Measurements from ENCODE around the gene PANK2. TPM values are rescaled to one million over a fixed set of nuclear protein-coding genes. Genes with fewer than 3 reads are reported as not detected.

PANK2 gene
- 30.5 and 32.1 TPM in 2 replicates for total RNA-seq

DNA sequence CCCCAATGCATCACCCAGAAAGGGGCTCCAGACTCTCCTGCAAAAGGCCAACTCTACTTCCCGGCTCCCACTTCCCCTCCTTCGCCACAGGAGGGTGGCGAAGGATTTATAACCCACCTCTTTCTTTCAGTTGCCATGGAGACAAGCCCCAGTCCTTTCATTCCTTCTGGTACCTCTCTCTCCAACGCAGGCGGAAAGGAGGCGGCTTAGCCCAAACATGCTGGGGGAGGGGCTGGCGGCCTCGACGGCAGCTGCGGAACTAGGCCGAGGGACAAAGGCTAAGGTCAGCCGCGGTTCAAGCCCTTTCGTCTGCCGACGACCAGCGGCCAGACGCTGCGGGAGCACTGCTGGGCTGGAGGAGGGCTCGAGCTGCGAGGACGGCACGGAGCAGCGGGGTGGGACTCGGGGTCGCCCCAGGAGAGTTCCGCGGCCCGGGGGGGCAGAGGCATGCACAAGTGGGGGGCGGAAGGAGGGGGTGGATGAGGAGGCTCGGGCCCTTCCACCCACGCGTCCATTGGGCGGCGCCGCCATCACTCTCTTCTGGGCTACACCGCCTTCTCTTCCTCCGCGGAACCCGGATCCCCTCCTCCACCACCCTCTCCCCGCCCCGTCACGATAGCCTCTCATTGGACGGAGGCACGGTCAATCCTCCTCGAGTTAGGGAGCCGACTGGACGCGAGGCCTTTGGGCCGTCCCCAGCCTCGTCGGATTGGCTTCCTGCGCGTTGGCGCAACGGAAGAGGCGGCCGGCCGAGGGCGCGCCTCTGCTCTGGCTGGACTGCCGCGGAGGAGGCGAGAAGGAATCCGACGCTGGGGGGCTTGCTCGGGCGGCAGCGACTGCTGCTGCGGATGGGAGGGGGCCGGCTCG lies at the start of gene PANK2:
Gene PANK2 (plus strand): TSS at position 766 of the 867 bp plus-strand sequence.

DNA sequence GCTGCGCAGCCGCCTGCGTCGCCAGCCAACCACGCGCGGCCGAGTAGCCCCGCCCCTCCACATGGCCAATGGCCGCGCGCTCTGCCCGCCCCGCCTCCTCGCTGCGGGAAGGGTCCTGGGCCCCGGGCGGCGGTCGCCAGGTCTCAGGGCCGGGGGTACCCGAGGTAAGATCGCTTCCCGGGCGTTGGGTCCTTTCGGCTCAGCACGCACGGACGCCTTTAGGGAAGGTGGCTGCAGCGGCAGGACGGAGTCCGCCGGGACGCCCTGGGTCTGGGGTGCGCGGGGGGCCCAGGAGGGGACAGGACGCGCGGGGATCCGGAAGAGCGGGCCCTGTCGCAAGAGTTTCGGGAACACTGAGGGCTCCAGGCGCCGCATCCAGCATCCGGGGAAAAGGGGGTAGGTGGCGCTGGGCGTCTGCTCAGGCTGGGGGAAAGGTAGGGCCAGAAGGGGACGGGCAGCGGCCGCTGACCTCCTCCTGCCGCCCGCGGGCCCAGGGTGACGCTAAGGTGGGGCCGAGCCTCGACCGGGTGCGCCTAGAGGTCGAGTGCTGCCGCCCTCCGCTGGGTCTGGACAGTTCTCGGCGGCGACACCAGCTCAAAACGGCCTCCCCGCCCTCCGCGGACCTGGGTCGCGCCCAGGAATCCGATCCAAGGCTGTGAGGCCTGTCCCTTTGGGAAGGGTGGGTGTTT lies 42.3 kb upstream of the PANK2 start, which contains the start of gene MAVS:
Gene MAVS (plus strand): TSS at position 95 of the 689 bp plus-strand sequence. CDS start 7,791 bp downstream, outside the sequence.

Other genes starting within 250 kb of the PANK2 start
- not detected in 2 replicates for gene GFRA4, start 226.0 kb upstream of the PANK2 start, total RNA-seq
- 14.1 and 14.8 TPM in 2 replicates for gene ADAM33, start 207.4 kb upstream of the PANK2 start, total RNA-seq
- gene SIGLEC1, start 176.8 kb upstream of the PANK2 start, total RNA-seq: not detected in 2 replicates
- gene HSPA12B, start 156.7 kb upstream of the PANK2 start, total RNA-seq: 1.1 and 1.3 TPM in 2 replicates
- gene ADISSP, start 121.6 kb upstream of the PANK2 start, total RNA-seq: 20.7 and 23.2 TPM in 2 replicates
- gene SPEF1, start 107.9 kb upstream of the PANK2 start, total RNA-seq: not detected in 2 replicates
- 54.4 and 55.2 TPM in 2 replicates for gene CENPB, start 102.6 kb upstream of the PANK2 start, total RNA-seq
- 53.9 and 61.6 TPM in 2 replicates for gene CDC25B, start 93.1 kb upstream of the PANK2 start, total RNA-seq
- gene AP5S1, start 68.8 kb upstream of the PANK2 start, total RNA-seq: 21.6 and 23.3 TPM in 2 replicates
- gene MAVS, start 42.6 kb upstream of the PANK2 start, total RNA-seq: 31.3 and 32.8 TPM in 2 replicates
- gene RNF24, start 126.2 kb downstream of the PANK2 start, total RNA-seq: 52.4 and 58.8 TPM in 2 replicates

All from cardiac ventricle fibroblast (primary cell).